ENCODE data around the gene CLIP1.
A peak's percentile ranks its signal among the peaks of the same experiment; 100 is the strongest.

Gene CLIP1

GRCh38 chr12:122393817-122394216 is 28.7 kb downstream of the CLIP1 start:
- Histone ChIP-seq H3K27me3 (ENCODE audit: insufficient read depth, poor library complexity, severe bottlenecking) (no peaks in the 10 kb centered on the region), H3K4me3 (replicated peaks; ENCODE audit: insufficient read depth, low read length) (no peak overlapping the region), H3K27ac (replicated peaks) (no peak overlapping the region)
- no peak for TF ChIP-seq POLR2AphosphoS5 (IDR thresholded peaks at IDR 0.05; ENCODE audit: low read depth)
- no peak for TF ChIP-seq SPI1 (IDR thresholded peaks at IDR 0.05; ENCODE audit: borderline replicate concordance, low read depth)
- TF ChIP-seq REST (IDR thresholded peaks at IDR 0.05; ENCODE audit: insufficient replicate concordance, low read depth), result no peak
- DNase-seq (ENCODE audit: low read depth in 1 of 2, low spot score in 1 of 2), result peak in 1 of 2 experiments; percentile 14

GRCh38 chr12:122392411-122392810 is 30.1 kb downstream of the CLIP1 start:
- no peaks in the 10 kb centered on the region for H3K27me3 ChIP-seq (ENCODE audit: insufficient read depth, poor library complexity, severe bottlenecking)
- H3K4me3 ChIP-seq (replicated peaks; ENCODE audit: insufficient read depth, low read length), result no peak overlapping the region
- no peak for TF ChIP-seq CTCF (IDR thresholded peaks at IDR 0.05; ENCODE audit: insufficient read depth, low read length)
- no peak for TF ChIP-seq GABPA (IDR thresholded peaks at IDR 0.05; ENCODE audit: low read depth)
- no peak for TF ChIP-seq REST (IDR thresholded peaks at IDR 0.05; ENCODE audit: insufficient replicate concordance, low read depth)
- TF ChIP-seq SPI1 (IDR thresholded peaks at IDR 0.05; ENCODE audit: borderline replicate concordance, low read depth), result no peak
- no peak for TF ChIP-seq POLR2AphosphoS5 (IDR thresholded peaks at IDR 0.05; ENCODE audit: low read depth)
- no peak for DNase-seq (ENCODE audit: low read depth in 1 of 2, low spot score in 1 of 2)
- H3K27ac ChIP-seq (replicated peaks), result no peak overlapping the region

GRCh38 chr12:122389677-122390076 is 32.8 kb downstream of the CLIP1 start:
- TF ChIP-seq SPI1 (IDR thresholded peaks at IDR 0.05; ENCODE audit: borderline replicate concordance, low read depth), result no peak
- no peak for TF ChIP-seq GABPA (IDR thresholded peaks at IDR 0.05; ENCODE audit: low read depth)
- TF ChIP-seq REST (IDR thresholded peaks at IDR 0.05; ENCODE audit: insufficient replicate concordance, low read depth), result no peak
- Histone ChIP-seq H3K27me3 (ENCODE audit: insufficient read depth, poor library complexity, severe bottlenecking) (no peaks in the 10 kb centered on the region), H3K4me3 (replicated peaks; ENCODE audit: insufficient read depth, low read length) (no peak overlapping the region), H3K27ac (replicated peaks) (no peak overlapping the region)
- no peak for DNase-seq (ENCODE audit: low read depth in 1 of 2, low spot score in 1 of 2)

GRCh38 chr12:122387887-122388286 is 34.6 kb downstream of the CLIP1 start:
- no peak for DNase-seq (ENCODE audit: low read depth in 1 of 2, low spot score in 1 of 2)
- Histone ChIP-seq H3K27ac (replicated peaks) (no peak overlapping the region), H3K4me3 (replicated peaks; ENCODE audit: insufficient read depth, low read length) (no peak overlapping the region), H3K27me3 (ENCODE audit: insufficient read depth, poor library complexity, severe bottlenecking) (no peaks in the 10 kb centered on the region)
- TF ChIP-seq REST (IDR thresholded peaks at IDR 0.05; ENCODE audit: insufficient replicate concordance, low read depth) (no peak), GABPA (IDR thresholded peaks at IDR 0.05; ENCODE audit: low read depth) (no peak), CTCF (IDR thresholded peaks at IDR 0.05; ENCODE audit: insufficient read depth, low read length) (no peak), POLR2AphosphoS5 (IDR thresholded peaks at IDR 0.05; ENCODE audit: low read depth) (no peak), SPI1 (IDR thresholded peaks at IDR 0.05; ENCODE audit: borderline replicate concordance, low read depth) (no peak)
